Stimulated activated naive CD4-positive, alpha-beta T cell treated with Interleukin-2 at 50 U/mL for 16 hours (primary cell): ENCODE measurements around the gene GNA12.

Source experiments
- DNase-seq: peaks from one replicate; lab custom pipeline; 2025; lab: John Stamatoyannopoulos, UW

Gene GNA12

GRCh38 chr7:2815875-2816245 lies 28.2 kb downstream of the GNA12 start:
- DNase-seq: no peak

GRCh38 chr7:2814946-2815874 lies 28.9 kb downstream of the GNA12 start:
- DNase-seq: no peak

- DNase-seq: no peak
Observed at GRCh38 chr7:2814186-2814945, 29.7 kb downstream of the GNA12 start.

- no peak for DNase-seq
Observed at GRCh38 chr7:2813350-2814185, 30.5 kb downstream of the GNA12 start.

- DNase-seq: no peak
Observed at GRCh38 chr7:2812831-2813230, 31.3 kb downstream of the GNA12 start.

- no peak for DNase-seq
Observed at GRCh38 chr7:2812114-2812487, 32.0 kb downstream of the GNA12 start.

GRCh38 chr7:2811476-2812113 lies 32.5 kb downstream of the GNA12 start:
- no peak for DNase-seq

- DNase-seq: no peak
Observed at GRCh38 chr7:2810682-2811415, 33.3 kb downstream of the GNA12 start.

GRCh38 chr7:2809903-2810625 lies 34.0 kb downstream of the GNA12 start:
- no peak for DNase-seq

- no peak for DNase-seq
Observed at GRCh38 chr7:2808891-2809665, 35.0 kb downstream of the GNA12 start.

- no peak for DNase-seq
Observed at GRCh38 chr7:2807845-2808772, 36.0 kb downstream of the GNA12 start.

- DNase-seq: no peak
Observed at GRCh38 chr7:2807460-2807844, 36.7 kb downstream of the GNA12 start.

GRCh38 chr7:2806571-2806970 lies 37.5 kb downstream of the GNA12 start:
- no peak for DNase-seq

GRCh38 chr7:2805213-2805944 lies 38.7 kb downstream of the GNA12 start:
- DNase-seq: no peak

- DNase-seq: no peak
Observed at GRCh38 chr7:2804227-2804763, 39.8 kb downstream of the GNA12 start.

- DNase-seq: no peak
Observed at GRCh38 chr7:2803755-2804154, 40.4 kb downstream of the GNA12 start.

GRCh38 chr7:2803342-2803692 lies 40.8 kb downstream of the GNA12 start:
- DNase-seq: no peak
